ENCODE data around the gene PPDPF. TPM values are rescaled to one million over a fixed set of nuclear protein-coding genes. Genes with fewer than 3 reads are reported as not detected.
A peak's percentile ranks its signal among the peaks of the same experiment; 100 is the strongest.

Gene PPDPF
- total and polyA plus RNA-seq, 2 of the 8 experiments (the other 6 are each of a cell fraction or from before 2014, with no cell fraction given), result 30.5 to 138 TPM

DNA sequence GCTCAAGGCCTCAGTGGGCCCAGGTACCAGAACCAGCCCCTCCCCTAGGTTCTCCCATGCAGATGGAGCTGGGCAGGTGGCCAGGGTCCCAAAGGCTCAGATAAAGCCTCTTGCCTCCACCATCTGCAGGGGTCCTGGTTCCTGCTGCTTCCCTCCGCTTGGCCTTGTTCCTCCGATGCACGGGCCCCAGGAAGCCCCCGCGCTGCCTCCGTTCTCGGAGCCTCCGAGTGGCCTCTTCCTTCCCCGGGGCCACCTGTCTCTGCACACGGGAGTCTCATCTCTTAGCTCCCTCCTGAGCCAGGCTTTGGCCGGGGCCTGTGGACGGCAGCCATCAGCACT is 18.5 kb downstream of the PPDPF start:
- no peak overlapping the region for H2AK5ac ChIP-seq (ENCODE audit: low read depth, low read length)
- H3K9ac ChIP-seq (replicated peaks in 1 of 4; ENCODE audit: extremely low read depth in 1 of 4, low read depth in 3 of 4, low read length in 3 of 4), result no peak overlapping the region
- no peak overlapping the region for H4K8ac ChIP-seq (ENCODE audit: extremely low read depth, insufficient read depth, low read length)
- H3K79me2 ChIP-seq (ENCODE audit: control insufficient read depth in 1 of 2, insufficient read depth in 2 of 2, low read length in 2 of 2), result no peaks in the 10 kb centered on the region
- H2BK12ac ChIP-seq (ENCODE audit: low read depth, low read length), result no peak overlapping the region
- H3K4me1 ChIP-seq (replicated peaks in 1 of 4; ENCODE audit: control insufficient read depth in 3 of 4, insufficient read depth in 4 of 4, low read length in 3 of 4), result peaks cover 0 to 17% (median 3%) of the 10 kb centered on the region in 4 experiments; a peak in 5 of 7 replicates
- no peak overlapping the region for H2BK15ac ChIP-seq (ENCODE audit: low read length)
- no peak for DNase-seq (ENCODE audit: low read depth in 1 of 2, low spot score in 2 of 2)
- H3K18ac ChIP-seq (ENCODE audit: extremely low read depth, low read length), result no peak overlapping the region
- H3K56ac ChIP-seq (replicated peaks; ENCODE audit: insufficient read length, low read depth, low read length), result no peak overlapping the region
- CTCF ChIA-PET (ENCODE audit: partially characterized antibody), result interaction anchor here (0.6 to 4.2 kb wide), 30 partner anchors 8 to 637 kb away, joined by 3 to 22 read pairs (median 5); partner anchors contain the start of genes FNDC11 and PPDPF
- no peak overlapping the region for H2AFZ ChIP-seq (ENCODE audit: low read length)
- no peak for FAIRE-seq
- H3K4me3 ChIP-seq (ENCODE audit: extremely low read depth in 1 of 4, insufficient read depth in 2 of 4, low read depth in 3 of 4, low read length in 4 of 4), result no peak overlapping the region
- peak overlapping the region; percentile 10 for H3K4ac ChIP-seq (replicated peaks; ENCODE audit: insufficient read length, low read depth, low read length)
- WGBS, 2 experiments (ENCODE audit: extremely low coverage in 1 of 2, insufficient coverage in 1 of 2, insufficient read length in 1 of 2, insufficient replicate concordance in 2 of 2, low coverage in 1 of 2, low lambda C conversion rate in 2 of 2, missing lambda C conversion rate in 1 of 2), result 93% methylated on average over 12 of the region's 12 CpGs; no CpG with 5 or more reads in 1 of the 2 experiments
- H3K14ac ChIP-seq (ENCODE audit: insufficient read length), result no peak overlapping the region
- H3K4me2 ChIP-seq (ENCODE audit: insufficient read depth in 1 of 2, low read depth in 2 of 2, low read length in 2 of 2), result no peak overlapping the region
- no peaks in the 10 kb centered on the region for H3K36me3 ChIP-seq (ENCODE audit: control insufficient read depth in 2 of 4, insufficient read depth in 4 of 4, low read length in 3 of 4)
- no peaks in the 10 kb centered on the region for H3K23me2 ChIP-seq (ENCODE audit: low read depth, low read length)
- no peak overlapping the region for H2BK5ac ChIP-seq (ENCODE audit: low read depth, low read length)
- H4K91ac ChIP-seq (replicated peaks; ENCODE audit: insufficient read length, low read length), result no peak overlapping the region
- H2BK20ac ChIP-seq (ENCODE audit: low read length), result no peak overlapping the region
- POLR2A ChIA-PET (ENCODE audit: partially characterized antibody), result interaction anchor here (1.1 to 3.7 kb wide), 3 partner anchors 17 to 42 kb away, joined by 3 to 26 read pairs (median 4); partner anchors contain the start of gene PPDPF
- no peak overlapping the region for H4K5ac ChIP-seq (ENCODE audit: insufficient read length, low read depth, low read length)
- no peaks in the 10 kb centered on the region for H3K9me3 ChIP-seq (ENCODE audit: insufficient read depth in 2 of 2, low read depth in 1 of 2, low read length in 1 of 2)
- no peak overlapping the region for H2BK120ac ChIP-seq (replicated peaks; ENCODE audit: low read depth, low read length)
- H3K23ac ChIP-seq (ENCODE audit: insufficient read length), result no peak overlapping the region
- no peaks in the 10 kb centered on the region for H4K20me1 ChIP-seq (replicated peaks in 1 of 2; ENCODE audit: control insufficient read depth in 1 of 2, insufficient read depth in 2 of 2, low read length in 2 of 2)
- no peak overlapping the region for H3K27ac ChIP-seq (ENCODE audit: low read depth, low read length)
- no peaks in the 10 kb centered on the region for H3K27me3 ChIP-seq (replicated peaks in 1 of 4; ENCODE audit: control insufficient read depth in 3 of 4, extremely low read depth in 1 of 4, insufficient read depth in 3 of 4, low read length in 3 of 4)
- H3K79me1 ChIP-seq (ENCODE audit: low read depth, low read length), result no peaks in the 10 kb centered on the region
- TF ChIP-seq BRCA1 (IDR thresholded peaks at IDR 0.05; ENCODE audit: low read depth, low read length) (no peak), SUZ12 (IDR thresholded peaks at IDR 0.05; ENCODE audit: low read length) (no peak), KDM1A (IDR thresholded peaks at IDR 0.05; ENCODE audit: borderline replicate concordance, low read length) (no peak), KDM4A (IDR thresholded peaks at IDR 0.05; ENCODE audit: low read depth, low read length, severe bottlenecking) (no peak), ZNF274 (IDR thresholded peaks at IDR 0.05; ENCODE audit: borderline replicate concordance, extremely low read depth, low read length) (no peak), SRF (IDR thresholded peaks at IDR 0.05; ENCODE audit: low read depth, low read length) (no peak), RXRA (IDR thresholded peaks at IDR 0.05; ENCODE audit: insufficient read depth, low read depth, low read length) (no peak), TCF12 (IDR thresholded peaks at IDR 0.05; ENCODE audit: low read depth, low read length) (no peak), NANOG (IDR thresholded peaks at IDR 0.05; ENCODE audit: insufficient read depth, low read depth, low read length, poor library complexity, severe bottlenecking) (no peak), BACH1 (IDR thresholded peaks at IDR 0.05; ENCODE audit: low read length) (no peak)
- TF ChIP-seq, protein P1, sequence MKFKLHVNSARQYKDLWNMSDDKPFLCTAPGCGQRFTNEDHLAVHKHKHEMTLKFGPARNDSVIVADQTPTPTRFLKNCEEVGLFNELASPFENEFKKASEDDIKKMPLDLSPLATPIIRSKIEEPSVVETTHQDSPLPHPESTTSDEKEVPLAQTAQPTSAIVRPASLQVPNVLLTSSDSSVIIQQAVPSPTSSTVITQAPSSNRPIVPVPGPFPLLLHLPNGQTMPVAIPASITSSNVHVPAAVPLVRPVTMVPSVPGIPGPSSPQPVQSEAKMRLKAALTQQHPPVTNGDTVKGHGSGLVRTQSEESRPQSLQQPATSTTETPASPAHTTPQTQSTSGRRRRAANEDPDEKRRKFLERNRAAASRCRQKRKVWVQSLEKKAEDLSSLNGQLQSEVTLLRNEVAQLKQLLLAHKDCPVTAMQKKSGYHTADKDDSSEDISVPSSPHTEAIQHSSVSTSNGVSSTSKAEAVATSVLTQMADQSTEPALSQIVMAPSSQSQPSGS (IDR thresholded peaks at IDR 0.05; ENCODE audit: low read length), result no peak

Data from H1 (cell line).